AG08396 (cell line): Measurements from ENCODE around the gene LHX3.

Experiments used
- DNase-seq: peaks from one replicate; pipeline ENCODE4 v3.0.0; 2012; ENCODE audit warnings: low spot score, mixed read lengths

The LHX3 gene

GRCh38 chr9:136226680-136227407, 21.9 kb upstream of the LHX3 start:
- DNase-seq = no peak

GRCh38 chr9:136225748-136226679, 21.1 kb upstream of the LHX3 start:
- DNase-seq = peak; percentile 81

DNA sequence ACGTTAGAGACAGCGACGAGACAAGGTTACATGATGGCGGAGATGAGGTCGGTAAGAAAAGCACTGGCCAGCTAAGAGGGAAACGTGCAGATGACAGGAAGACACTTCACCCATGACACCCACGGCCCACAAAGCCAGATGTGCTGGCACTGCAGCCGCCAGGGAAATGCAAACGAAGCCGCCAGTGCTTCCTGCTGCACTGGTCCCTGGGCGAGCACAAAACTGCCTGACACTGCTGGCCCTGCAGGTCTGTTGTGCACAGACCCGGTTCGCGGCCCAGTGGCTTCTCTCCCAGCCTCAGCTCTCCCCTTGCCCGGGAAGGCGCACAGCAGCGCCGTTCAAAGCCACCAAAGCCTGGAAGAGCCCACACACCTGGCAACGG, 20.4 kb upstream of the LHX3 start:
- no peak for DNase-seq

GRCh38 chr9:136223871-136224640, 19.1 kb upstream of the LHX3 start:
- DNase-seq = no peak

DNA sequence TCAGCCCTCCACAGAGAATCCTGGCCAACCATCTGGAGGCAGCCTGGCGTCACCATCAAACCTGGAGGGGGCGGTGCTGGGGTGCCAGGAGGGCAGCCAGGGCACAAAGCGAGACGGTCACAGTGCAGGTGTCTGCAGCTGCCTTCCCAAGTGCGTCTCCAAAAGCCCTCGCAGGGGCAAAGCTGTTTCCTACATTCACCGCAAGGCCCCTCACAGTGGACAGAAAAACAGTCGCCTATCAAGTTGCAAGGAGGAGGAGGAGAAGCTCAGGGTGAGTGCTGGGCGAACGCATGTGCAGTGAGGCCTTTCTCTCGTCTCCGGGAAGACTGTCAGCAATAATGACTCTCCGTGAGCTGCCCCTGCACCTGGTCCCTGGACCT, 18.0 kb upstream of the LHX3 start:
- DNase-seq = no peak

GRCh38 chr9:136222166-136222905, 17.4 kb upstream of the LHX3 start:
- no peak for DNase-seq

DNA sequence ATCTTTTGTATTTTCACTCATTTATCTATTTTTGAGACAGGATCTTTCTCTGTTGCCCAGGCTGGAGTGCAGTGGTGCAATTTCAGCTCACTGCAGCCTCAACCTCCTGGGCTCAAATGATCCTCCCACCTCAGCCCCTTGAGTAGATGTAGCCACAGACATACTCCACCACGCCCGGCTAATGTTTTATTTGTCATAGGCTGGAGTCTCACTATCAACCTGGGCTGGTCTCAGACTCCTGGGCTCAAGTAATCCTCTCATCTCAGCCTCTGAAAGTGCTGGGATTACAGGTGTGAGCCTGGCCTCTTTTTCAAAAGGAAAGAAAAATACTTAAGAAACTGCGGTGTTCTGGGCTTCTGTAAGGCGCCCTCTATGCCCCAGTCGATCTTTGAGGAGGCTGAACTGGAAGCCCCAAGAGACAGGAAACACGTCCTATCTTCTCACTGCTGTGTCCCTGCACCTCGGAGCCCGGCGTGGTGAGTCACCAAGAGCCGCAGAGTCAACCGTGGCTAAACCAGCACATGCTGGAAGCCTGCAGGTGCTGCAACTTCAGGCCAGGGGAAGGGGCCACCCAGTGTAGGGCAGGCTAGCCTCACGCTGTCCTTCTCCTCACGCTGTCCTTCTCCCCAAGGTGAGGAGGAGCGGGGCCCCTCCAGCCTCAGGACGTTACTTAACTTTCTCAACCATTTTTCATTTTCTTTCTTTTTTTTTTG, 15.2 kb upstream of the LHX3 start:
- DNase-seq = no peak

GRCh38 chr9:136219276-136219675, 14.3 kb upstream of the LHX3 start:
- no peak for DNase-seq

DNA sequence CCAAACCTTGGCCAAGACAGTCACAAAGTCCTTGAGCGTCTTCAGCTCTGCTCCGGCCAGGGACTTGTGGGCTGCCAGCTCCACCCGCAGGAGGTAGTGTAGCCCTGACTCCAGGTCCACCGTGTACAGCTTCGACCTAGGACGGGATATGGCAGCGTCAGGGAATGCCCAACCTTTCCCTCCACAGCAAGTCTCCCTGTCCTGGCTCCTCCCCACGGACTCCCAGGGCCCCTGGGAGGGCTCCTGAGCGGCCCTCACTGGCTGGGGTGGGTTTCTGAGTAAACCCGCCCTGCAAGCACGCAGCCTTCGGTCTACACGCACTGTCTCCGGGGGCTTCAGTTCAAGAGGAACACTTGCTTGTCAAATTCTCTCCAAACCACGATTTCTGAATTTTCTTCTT, 13.7 kb upstream of the LHX3 start:
- DNase-seq = no peak

GRCh38 chr9:136218271-136218670, 13.3 kb upstream of the LHX3 start:
- DNase-seq = no peak

DNA sequence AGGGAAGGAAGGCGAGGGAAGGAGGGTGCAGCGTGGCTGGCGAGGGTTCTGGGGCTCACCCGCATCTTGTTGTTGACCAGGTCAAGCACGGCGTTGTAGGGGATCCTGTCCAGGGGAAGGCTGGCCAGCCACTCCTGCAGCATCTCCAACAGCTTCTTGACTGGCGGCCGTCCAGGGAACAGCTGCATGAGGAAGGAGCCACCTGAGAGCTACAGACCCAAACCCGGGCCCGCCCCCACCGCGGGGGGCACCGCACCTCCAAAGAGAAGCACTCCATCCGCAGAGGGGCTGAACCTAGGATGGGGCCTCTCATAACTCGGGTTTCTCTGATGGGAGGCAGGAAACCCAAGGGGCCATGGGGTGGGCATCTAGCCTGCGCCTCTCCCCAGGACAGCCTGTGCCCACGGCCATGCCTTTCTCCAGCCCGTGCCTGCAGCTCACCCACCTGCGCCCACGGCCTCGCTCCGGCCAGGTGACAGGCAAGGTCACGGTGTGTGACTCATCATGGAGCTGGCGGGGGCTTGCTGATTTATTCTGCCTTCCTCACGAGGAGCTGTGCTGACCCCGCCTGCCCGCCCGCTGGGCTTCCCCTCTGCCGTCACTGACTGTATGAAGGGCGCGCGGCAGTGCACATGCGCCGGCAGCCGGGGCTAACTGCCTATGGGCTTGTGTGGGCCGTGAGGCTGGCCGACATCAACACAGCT, 11.8 kb upstream of the LHX3 start:
- DNase-seq = no peak

DNA sequence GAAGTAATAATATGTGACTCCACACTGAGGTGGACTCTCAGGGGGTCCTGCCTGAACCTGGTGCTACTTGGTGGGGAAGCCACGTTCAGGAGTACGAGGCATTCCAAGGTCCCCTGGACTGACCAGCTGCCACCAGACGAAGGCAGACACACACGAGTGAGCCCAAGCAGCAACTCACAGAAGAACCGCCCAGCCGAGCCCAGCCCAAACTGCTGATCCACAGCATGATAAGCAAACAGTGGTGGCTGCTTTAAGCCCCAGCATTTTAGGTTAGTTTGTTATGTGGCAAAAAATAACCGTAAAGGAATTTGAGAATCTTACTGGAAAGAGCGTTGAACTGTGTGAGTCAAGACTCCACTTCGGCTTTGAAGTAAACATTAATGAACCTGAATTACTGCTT, 8.8 kb upstream of the LHX3 start:
- no peak for DNase-seq

GRCh38 chr9:136212345-136212950, 7.5 kb upstream of the LHX3 start:
- no peak for DNase-seq

GRCh38 chr9:136211441-136212344, 6.8 kb upstream of the LHX3 start:
- DNase-seq = no peak

DNA sequence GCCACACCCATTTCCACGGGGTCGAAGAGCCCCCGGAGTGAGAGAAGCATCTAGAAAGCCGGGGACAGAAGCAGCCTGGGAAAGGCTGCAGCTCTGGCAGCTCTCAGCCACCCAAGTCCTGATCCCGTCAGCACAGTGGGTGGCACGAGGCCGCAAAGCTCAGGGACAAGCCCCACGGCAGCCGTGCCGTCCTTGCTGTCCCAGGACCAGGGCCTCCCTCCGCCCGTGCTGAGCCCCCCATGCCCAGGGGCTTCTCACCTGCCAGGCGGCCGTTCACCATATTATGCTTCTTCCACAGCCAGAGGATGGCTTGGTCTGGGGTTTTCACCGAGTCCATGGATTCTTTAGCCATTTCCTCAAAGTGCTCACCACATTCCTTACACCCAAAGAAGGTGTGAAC, 6.1 kb upstream of the LHX3 start:
- DNase-seq = no peak

DNA sequence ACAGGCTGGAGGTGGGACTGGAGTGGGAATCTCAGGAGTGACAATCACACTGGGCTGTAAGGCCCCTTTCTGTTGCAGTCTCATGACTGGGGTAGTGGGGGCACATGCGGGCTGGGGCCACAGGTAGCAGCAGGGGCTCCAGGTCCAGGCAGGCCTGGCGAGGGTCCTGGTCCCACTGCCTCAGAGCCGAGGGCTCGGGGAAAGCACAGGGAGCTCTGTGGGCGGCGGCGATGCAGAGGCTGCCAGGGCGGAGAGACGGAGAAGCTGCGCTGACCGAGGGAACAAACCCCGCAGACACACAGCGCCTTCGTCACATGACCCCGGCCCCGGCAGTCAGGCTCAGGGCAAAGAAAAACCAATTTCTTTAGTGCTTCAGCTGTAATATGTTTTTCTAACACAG, 5.3 kb upstream of the LHX3 start:
- DNase-seq = no peak

DNA sequence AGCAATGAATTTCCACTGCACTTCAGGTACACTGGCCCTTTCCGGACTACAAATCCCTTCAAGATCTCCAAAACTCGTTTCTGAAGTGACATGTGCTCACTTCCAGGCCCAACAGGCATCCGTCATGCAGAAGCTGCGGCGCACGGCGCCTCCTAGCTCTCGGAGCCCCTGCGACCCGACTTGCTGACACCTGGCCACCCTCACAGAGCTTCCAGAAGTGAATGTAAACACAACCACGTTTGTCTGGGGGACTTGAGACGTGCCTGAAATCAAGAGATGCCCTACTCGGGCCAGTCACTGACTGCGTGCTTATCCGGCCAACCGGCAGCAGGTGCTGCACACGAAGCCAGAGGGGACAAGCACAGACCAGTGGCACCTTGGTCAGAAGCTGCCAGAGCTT, 4.9 kb upstream of the LHX3 start:
- DNase-seq = no peak

DNA sequence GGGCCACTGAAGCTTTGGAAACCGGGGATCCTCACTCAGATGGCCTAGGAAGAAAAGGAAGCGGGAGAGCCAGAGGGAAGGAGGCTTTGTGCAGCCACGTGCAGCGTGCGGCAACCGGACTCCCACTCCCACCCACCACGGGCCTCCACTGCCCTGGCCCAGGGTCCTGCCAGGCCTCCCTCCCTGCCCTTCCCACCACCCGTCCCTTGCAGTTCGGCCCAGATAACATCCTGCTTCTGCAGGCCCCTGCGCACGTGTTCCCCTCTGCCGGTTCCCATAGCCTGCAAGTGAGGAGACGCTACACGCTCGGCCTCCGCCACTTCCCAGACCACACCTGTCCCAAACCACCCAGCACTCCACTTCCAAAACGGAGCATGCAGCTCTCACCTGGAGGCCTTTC, 4.3 kb upstream of the LHX3 start:
- no peak for DNase-seq

DNA sequence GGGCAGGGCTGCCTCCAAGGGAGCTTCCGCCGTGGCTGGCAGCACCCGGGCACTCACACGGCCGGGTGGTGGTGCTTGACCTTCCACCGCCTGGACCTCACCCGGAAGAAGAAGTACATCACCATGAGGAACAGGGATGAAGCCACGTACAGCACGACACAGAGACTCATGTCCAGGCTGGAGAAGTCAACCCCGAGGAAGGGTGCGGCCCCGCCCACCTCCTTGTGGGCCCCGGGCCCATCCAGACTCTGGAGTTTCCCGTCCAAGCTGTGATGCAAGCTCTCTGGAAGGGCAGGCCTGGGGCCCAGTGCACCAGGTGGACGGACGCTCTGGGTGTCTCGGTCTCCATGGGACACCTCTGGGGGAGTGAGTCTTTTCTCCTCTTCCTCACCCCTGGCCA, 3.7 kb upstream of the LHX3 start:
- no peak for DNase-seq
